ENCODE measurements around the gene ACSBG1.

Gene ACSBG1

GRCh38 chr15:78216276-78217104 is 17.9 kb downstream of the ACSBG1 start:
- DNase-seq = no peak

GRCh38 chr15:78213956-78214355 is 20.4 kb downstream of the ACSBG1 start:
- DNase-seq = no peak

- no peak for DNase-seq
These were observed 21.0 kb downstream of the ACSBG1 start for GRCh38 chr15:78213425-78213750.

- DNase-seq = no peak
These were observed 21.6 kb downstream of the ACSBG1 start for GRCh38 chr15:78212546-78213424.

GRCh38 chr15:78212008-78212407 is 22.4 kb downstream of the ACSBG1 start:
- no peak for DNase-seq

GRCh38 chr15:78211189-78211921 is 23.0 kb downstream of the ACSBG1 start:
- DNase-seq = no peak

GRCh38 chr15:78210349-78210717 is 24.0 kb downstream of the ACSBG1 start:
- DNase-seq = no peak

GRCh38 chr15:78209646-78210348 is 24.6 kb downstream of the ACSBG1 start:
- DNase-seq = peak; percentile 14

- no peak for DNase-seq
These were observed 25.3 kb downstream of the ACSBG1 start for GRCh38 chr15:78208887-78209645.

GRCh38 chr15:78208341-78208844 is 26.0 kb downstream of the ACSBG1 start:
- DNase-seq = no peak

- no peak for DNase-seq
These were observed 26.6 kb downstream of the ACSBG1 start for GRCh38 chr15:78207641-78208340.

GRCh38 chr15:78207110-78207458 is 27.3 kb downstream of the ACSBG1 start:
- no peak for DNase-seq

- DNase-seq = no peak
These were observed 27.8 kb downstream of the ACSBG1 start for GRCh38 chr15:78206326-78207109.

GRCh38 chr15:78205856-78206255 is 28.5 kb downstream of the ACSBG1 start:
- no peak for DNase-seq

- DNase-seq = no peak
These were observed 29.0 kb downstream of the ACSBG1 start for GRCh38 chr15:78205337-78205736.

- DNase-seq = no peak
These were observed 29.7 kb downstream of the ACSBG1 start for GRCh38 chr15:78204351-78205309.

- DNase-seq = no peak
These were observed 30.8 kb downstream of the ACSBG1 start for GRCh38 chr15:78203346-78204225.

Data from NCI-H1092 treated with DMSO at 0.1 percent for 48 hours (cell line).